ACHN (cell line): Measurements from ENCODE around the gene GRIK3.
"Not testable (repeated sequence)": the region's sequence is repeated elsewhere in the genome, so short reads cannot be mapped to it uniquely, and the experiment has no call there.

ENCODE experiments used
- DNase-seq: peaks from one replicate; pipeline ENCODE4 v3.0.0-alpha.2; 2015
- in situ Hi-C: cut with HindIII; loops from 2 replicates; pipeline ENCODE4 v1.10.0; 2017; ENCODE audit warnings: low sequenced_read_pairs, low pct_ligation_motif_present, low pct_unique_long_range_greater_than_20kb

Gene GRIK3

DNA sequence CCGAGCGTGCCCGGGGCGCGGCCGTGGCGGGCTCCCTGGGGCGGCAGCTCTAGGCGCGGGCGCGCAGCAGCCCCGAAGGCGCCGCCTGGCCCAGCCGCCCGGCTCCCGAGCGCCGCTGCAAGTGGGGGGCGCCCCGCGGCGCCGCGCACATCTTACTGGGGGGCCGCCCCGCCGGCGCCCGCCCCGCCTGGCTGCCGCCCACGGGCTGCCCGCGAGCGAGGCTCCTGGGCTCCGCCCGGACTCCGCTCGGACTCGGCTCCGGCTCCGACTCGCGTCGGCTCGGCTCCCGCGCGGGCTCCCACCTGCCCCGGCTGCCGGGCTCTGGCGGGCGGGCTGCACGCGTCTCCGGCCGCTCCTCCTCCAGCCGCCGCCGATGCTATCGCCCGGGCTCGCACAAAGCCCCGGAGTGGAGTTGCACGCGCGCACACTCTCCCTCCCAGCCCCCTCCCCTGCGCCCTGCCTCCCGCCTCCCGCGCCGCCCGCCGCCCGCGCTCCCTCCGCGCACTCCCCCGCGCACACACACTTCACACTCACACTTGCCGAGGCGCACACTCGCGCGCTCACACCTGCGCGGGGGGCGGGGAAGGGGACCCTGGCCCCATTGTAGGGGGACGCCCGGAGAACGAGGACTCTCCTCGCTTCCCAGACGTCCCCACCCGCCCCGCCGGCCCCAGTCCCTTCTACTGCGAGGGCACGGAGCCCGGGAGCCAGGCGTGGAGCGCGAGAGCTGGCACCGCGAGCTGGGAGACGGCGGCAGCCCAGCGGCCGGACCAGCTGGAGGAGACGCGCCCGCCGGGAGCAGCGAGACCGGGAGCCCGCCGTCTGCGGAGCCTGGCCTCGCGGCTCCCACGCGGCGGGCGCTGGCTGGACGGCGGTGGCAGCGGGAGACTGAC is at the start of gene GRIK3:
GRIK3 (minus strand) TSS at position 395 of the 893 bp plus-strand sequence. CDS start 407 bp downstream, outside the sequence.
- in situ Hi-C loops, result no loop called here
- DNase-seq, result no peak

DNA sequence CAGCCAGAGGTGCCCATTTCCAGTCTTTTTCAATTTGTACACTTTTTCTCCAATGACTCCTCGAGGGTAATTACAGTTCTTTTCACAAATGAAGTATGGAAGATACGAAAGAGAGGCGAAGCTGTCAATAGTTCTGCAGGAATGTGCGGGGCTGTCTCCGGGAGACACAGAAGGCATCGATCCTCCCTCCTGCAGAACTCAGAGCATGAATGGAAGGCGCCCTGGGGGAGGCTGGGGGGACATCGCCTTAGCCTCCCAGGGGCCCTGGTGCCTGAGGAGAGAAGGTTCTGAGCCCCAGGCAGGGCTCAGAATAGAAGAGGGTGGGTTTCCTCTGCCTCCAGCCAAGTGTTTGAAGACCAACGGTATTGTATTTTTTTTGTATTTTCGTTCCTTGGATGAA is 49.7 kb upstream of the GRIK3 start:
- no peak for DNase-seq
- in situ Hi-C loops, result no loop called here

DNA sequence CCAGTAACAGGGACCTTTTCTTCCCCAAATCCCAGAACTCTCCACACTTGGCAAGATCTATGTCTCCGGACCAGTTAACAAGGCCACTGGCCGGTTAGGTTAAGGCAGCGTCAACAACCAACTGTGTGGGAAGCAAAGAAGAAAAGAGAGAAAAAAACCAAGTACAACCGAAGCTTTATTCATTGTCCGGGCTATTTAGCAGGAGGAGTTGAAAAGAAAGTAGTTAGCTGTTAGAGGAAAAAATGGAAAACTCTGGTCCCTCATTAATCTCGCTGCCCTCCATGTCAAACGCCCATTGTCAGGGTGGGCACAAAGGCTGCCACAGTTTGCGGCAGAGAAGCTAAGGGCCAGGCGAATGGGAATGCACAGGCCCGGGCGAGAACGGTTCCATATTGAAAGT is 49.3 kb upstream of the GRIK3 start:
- in situ Hi-C loops, result no loop called here
- DNase-seq, result no peak

DNA sequence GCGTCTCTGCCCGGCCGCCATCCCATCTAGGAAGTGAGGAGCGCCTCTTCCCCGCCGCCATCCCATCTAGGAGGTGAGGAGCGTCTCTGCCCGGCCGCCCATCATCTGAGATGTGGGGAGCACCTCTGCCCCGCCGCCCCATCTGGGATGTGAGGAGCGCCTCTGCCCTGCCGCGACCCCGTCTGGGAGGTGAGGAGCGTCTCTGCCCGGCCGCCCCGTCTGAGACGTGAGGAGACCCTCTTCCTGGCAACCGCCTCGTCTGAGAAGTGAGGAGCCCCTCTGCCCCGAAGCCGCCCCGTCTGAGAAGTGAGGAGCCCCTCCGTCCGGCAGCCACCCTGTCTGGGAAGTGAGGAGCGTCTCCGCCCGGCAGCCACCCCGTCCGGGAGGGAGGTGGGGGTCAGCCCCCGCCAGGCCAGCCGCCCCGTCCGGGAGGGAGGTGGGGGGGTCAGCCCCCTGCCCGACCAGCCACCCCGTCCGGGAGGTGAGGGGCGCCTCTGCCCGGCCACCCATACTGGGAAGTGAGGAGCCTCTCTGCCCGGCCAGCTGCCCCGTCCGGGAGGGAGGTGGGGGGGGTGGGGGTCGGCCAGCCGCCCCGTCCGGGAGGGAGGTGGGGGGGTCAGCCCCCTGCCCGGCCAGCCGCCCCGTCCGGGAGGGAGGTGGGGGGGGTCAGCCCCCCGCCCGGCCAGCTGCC is 46.1 kb upstream of the GRIK3 start:
- DNase-seq, in situ Hi-C loops: not testable (repeated sequence)

DNA sequence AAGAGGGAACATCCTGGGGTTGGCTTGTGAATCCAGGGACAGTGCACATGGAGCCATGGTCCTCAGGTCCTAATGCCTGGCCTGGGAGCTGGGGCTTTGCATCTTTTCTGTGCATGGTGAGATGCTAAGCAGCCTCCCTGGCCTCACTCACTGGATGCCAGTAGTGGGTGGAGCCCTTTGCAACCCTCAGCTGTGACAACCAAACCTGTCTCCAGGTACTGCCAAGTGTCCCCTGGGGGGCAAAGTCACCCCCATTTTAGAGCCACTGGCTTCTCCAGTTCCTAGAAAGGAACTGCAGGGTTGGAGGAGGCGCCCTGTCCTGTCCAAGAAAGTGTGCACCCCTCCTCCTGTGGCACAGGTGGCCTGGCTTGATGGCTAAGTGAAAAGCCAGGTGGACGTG is 44.6 kb upstream of the GRIK3 start:
- in situ Hi-C loops, result no loop called here
- DNase-seq, result no peak

DNA sequence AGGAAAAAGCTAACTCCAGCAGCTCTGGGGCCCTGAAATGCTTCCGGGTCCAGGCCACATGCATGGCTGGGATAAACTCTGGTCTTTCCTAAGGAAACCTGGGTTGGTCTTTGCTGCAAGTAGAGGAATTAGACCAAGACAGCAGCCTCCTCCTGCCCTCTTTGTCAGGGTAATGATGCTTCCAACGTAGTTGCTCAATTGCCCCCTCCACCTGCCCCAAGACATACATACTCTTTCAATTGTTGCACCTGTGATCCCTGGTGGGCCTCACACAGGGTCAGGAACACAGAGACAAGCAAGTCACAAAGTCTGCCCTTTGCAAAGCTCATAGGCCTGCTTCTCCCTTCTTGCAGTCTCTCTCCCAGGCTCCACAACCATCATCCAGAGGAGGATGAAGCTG is 41.9 kb upstream of the GRIK3 start:
- in situ Hi-C loops, result no loop called here
- no peak for DNase-seq

DNA sequence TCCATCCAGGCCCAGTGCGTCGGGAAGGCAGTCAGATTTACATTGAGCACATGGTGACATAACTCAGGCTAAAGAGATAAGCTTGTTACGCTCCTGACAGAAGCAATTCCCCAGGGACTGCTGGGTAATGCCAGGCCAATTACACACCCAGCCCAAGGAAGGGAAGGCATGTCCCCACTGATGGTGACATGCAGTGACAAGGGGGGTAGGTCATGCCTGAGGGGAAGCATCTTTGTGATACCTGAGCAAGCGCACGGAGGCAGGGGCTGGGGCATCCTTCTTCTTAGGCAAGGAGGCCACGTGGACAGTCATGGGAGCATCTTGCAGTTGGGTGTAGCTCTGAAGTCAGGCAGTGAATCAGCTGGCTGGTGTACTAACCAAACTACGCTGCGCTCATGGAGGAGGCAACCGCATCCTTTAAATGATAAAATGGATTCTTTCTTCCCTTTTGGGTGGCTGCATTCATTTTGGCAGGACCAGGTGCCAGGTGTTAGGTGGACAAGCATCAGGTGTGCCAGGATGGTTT is 39.6 kb upstream of the GRIK3 start:
- in situ Hi-C loops, result no loop called here
- DNase-seq, result no peak

DNA sequence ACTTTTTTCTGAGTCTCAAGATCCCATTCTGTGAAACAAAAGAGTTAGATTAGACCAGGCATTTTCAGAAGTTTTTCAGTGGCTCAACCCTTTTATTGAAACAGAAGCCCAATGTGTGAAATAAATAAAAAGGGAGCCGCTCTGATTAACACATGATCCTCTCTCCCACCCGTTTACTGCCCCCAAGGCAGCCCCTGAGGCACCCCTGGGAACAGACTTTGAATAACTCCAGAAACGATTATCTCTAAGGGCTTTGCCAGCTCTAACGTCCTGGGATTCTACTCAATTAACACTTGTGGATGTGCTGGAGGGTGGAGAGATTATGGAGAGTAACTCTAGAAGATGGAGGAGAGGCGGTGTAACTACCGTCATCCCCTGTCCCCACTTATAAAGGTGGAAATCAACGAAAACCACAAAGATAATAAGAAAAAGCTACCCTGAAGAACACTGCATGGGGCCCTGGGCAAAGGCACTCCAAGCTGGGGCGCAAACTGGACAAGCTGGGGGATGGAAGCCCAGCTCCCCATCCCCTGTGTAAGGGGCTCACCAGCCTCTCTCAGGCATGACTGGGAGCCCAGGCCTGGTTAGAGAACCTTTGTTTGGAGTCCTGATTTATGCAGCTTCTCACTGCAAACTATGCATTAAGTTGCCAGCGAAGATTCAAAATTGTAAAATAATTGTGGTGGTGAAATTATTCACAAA is 39.0 kb upstream of the GRIK3 start:
- in situ Hi-C loops, result no loop called here
- DNase-seq, result no peak

DNA sequence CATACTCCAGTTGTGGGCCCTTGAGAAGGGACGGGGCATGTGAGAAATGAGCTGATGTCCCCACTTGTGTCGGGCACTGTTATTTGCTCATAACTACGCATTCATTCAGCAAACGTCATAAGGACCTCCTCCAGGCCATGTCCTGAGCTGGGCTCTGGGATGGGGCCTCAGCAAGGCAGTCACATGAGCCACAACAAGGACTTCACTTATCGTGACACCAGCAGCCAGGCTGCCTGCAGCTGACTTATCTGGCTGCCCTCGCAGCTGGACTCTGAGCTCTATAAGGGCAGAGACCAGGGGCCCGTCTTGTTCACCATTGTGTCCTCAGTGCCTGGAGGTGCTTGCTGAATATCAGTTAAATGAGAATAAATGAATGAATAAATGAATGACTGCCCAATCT is 37.5 kb upstream of the GRIK3 start:
- DNase-seq, result no peak
- in situ Hi-C loops, result no loop called here

DNA sequence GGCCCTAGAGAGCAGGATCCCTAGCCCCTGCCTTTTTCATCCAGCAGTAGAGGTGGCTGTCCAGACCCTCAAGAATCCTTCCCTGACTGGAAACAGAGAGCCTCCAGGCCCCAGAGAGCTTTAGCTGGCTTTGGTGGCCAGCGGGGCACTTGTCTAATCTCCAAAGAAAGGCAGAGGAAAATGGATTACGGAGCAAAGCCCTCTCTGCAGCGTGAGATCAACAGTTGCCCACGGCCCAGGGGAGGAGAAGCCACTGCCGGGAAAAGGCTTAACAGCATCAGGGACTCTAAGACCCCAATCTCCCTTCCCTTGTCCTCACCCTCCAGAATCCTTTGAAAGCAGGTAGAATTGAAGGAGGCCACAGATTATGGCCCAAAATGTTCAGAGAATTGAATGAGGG is 35.8 kb upstream of the GRIK3 start:
- in situ Hi-C loops, result no loop called here
- no peak for DNase-seq

DNA sequence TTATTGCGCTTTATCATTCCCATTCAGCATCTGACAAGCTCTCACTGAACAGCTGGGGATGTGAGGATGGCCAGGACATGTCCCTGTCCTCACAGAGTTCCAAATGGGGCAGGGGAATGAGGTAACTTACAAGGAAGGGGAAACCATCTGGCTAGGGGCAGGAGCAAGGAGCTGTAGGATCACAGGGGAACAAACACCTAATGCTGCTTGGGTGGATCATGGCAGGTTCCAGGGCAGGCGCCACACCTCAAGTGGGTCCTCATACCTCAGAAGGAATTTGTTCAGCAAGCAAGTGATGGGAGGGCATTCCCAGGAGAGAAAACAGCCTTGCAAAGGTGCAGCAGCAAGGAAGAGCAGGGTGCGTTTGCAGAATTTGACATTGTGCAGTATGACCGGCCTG is 35.1 kb upstream of the GRIK3 start:
- in situ Hi-C loops, result no loop called here
- DNase-seq, result no peak

DNA sequence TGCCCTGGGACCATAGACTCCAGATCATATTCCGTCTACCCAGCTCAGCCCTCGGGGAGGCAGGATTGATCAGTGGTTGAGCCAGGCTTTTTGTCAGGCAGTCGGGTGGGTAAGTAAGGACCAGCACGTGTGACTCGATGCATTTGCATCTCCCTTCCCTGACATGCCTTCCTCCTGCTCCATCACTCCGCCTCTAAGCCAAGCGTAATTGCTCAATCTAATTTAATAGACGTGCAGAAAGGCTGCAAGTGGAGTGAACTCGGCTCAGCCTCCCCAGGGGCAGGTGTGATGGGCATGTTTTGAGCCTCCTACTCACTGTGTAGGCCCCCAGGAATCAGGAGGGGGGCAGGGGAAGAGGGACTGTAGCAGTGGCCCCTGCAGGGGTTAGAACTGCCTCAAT is 34.6 kb upstream of the GRIK3 start:
- no peak for DNase-seq
- in situ Hi-C loops, result no loop called here

DNA sequence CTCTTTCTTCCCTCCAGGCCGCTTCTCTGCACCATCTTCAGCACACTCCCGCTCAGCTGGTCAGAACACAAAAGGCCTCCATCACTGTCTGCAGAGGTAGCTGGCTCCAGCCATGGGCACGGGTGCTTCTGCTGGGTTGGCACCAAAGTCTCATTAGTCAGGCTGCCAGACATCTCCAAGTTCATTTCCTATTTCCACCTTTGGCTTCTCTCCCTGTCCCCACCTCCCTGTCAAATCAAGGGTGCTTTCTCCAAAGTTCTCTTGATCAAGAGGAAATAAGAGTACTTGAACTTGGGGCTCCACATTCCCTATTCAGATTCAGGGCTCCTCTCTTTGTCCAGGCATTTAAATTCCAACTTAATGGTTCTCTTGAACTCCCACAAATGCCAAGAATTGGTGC is 33.9 kb upstream of the GRIK3 start:
- in situ Hi-C loops, result no loop called here
- no peak for DNase-seq

DNA sequence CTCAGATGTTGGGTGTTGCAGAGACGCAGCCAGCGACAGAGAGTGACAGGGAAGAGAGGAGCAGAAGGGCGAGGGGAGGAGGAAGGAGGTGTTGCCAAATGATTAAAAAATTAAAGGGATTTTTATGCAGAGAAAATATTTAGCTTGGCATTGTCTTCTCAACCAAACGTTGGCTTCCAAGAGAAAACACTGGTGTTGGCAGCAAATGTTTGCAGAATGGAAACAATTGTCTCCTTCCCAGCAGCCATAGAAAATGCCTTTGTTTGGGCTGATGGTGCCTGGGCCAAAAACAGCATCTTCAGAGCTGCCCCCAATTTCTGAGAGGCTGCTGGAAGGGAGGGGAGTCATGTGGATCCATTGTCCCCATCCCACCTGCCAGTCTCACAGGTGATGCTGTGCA is 29.7 kb upstream of the GRIK3 start:
- in situ Hi-C loops, result no loop called here
- DNase-seq, result no peak

DNA sequence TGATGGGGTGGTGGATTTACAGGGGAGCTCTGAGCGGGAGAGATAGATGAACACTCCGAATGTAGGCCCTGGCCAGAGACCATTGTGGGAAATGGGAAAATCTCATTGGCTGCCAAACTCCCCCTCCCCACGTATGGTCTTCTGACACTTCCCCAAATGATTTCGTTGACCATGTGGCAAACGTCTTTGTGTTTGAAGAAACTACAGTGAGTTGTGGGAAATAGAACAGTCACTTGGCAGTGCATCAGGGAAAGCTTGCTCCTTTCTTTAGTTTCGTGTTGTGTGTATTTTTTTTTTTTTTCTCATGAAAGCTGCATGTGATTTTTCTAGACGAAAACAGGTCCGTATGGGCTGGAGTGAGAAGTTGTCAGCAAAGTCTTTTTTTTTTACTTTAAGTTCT is 25.0 kb upstream of the GRIK3 start:
- DNase-seq, result no peak
- in situ Hi-C loops, result no loop called here

DNA sequence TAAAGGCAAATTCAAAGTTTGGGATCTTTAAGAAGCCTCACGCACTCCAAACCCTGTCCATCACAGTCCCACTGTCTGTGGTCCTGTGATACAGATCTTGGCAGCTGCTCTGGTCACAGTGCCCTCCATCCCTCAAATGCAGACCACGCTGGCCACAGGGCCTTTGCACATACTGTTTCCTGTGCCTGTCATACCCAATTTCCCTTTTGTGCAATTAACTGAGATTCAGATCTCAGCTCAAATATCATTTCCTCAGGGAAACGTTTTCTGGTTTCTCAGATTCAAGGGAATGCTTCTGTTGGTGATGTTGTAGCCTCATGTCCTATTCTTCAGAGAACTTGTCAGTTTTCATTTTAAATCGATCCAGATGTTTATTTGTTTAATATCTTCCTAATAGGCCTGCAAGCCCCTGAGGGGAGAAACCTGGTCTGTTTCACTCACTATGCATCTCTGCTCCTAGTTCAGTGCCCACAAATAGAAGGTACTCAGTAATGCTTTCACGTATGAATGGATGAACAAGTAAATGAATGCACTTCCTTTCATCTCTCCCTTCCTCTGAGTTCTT is 24.2 kb upstream of the GRIK3 start:
- DNase-seq, result no peak
- in situ Hi-C loops, result no loop called here

DNA sequence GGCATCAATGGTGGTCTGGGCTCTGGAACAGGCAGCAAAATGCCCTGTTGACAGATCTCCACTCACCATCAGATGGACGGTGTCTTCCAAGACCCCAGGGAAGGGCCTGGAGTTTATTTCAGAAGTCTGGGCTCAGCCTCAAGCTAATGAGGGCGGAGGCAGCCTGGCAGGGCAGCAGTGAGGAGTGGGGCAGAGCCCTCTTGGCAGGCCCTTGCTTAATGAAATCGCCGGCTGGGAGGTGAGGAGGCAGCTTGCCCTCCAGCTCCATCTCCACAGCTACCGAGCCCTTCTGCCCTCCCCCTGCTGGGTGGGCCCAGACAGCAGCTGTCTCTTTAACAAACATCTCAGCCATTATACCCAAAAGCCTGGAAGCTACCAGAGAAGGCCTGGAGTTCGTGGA is 22.0 kb upstream of the GRIK3 start:
- in situ Hi-C loops, result no loop called here
- no peak for DNase-seq

DNA sequence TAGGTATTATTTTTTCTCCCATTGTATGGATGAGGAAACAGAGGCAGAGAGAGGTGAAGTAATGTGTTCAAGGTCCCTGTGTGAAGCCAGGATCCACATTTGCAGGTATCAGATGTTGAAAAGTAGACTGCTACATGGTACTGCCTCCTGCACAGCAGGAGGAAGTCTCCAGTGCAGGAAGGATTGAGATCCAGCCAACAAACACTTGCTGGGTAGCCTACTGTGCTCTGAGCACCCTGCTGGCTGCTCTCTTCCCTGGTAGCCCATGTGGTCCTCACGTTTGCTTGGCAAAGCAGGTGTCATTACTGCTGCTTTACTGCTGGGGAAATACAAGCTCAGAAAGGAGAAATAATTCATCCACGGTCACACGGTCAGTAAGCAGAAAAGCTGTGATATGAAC is 21.3 kb upstream of the GRIK3 start:
- no peak for DNase-seq
- in situ Hi-C loops, result no loop called here

DNA sequence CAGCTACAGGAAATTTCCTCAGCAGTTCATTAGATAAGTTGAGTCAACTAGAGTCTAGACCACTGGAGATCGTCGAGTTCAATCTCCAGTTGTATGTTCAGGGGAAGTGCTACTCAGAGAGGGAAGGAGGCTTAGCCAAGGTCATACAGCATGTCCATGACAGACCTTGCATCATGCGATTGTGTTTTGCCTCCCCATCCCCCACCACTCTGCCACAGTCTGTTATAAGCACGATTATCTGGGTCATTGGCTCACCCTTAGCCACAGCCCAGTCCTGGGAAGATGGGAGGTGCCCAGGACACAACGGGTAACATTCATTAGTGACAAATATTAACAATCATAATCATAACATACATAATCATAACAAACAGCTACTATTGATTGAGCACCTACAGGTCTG is 18.9 kb upstream of the GRIK3 start:
- in situ Hi-C loops, result no loop called here
- no peak for DNase-seq
